ENCODE measurements around the gene WBP2.

WBP2 gene

DNA sequence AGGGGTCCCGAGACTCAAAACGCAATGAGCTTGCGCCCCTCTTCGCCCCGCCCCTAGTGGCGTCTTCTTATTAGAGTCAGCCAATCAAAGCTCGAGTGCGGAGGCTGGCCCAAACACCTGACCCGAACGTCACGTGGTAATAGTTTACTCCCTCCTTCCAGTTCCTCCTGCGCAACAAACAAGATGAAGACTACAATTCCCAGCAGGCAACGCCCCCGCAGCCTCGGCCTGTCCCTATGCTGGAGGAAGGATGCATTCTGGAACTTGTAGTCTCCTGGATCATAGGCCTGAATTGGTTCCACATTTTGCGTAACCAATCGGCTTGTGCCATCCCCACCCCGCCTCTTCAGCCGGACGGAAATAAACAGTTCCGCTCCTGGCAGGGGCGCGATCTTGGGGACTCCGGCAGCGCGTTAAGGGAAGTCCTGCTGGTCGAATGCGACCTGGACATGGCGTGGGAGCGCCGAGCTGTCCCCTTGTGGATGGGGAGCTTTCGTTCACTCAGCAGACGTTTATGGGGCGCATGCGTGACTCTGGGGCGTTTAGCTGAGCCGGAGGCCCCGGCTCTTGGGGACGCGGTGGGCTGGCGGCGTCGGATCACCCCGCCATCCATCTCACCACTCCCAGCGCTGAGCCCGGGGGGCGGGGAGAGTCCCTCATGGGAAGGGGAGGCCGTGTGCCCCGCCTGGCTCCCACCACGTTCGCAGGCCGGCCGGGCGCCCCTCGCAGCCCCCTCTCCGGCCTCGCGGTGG is at the start of gene WBP2:
Gene WBP2, minus strand, starts transcription at position 26 of the 752 bp plus-strand sequence. CDS start 38 bp downstream, outside the sequence.
- peak within 1 kb of the TSS; percentile 96 for H3K4me3 ChIP-seq (ENCODE audit: low read depth, low read length)
- peak; percentile 100 for DNase-seq (ENCODE audit: low read depth)
- TF ChIP-seq, protein P1, sequence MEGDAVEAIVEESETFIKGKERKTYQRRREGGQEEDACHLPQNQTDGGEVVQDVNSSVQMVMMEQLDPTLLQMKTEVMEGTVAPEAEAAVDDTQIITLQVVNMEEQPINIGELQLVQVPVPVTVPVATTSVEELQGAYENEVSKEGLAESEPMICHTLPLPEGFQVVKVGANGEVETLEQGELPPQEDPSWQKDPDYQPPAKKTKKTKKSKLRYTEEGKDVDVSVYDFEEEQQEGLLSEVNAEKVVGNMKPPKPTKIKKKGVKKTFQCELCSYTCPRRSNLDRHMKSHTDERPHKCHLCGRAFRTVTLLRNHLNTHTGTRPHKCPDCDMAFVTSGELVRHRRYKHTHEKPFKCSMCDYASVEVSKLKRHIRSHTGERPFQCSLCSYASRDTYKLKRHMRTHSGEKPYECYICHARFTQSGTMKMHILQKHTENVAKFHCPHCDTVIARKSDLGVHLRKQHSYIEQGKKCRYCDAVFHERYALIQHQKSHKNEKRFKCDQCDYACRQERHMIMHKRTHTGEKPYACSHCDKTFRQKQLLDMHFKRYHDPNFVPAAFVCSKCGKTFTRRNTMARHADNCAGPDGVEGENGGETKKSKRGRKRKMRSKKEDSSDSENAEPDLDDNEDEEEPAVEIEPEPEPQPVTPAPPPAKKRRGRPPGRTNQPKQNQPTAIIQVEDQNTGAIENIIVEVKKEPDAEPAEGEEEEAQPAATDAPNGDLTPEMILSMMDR (IDR thresholded peaks at IDR 0.05; ENCODE audit: insufficient read depth, low read depth, low read length, missing control alignments), result peak; percentile 48

DNA sequence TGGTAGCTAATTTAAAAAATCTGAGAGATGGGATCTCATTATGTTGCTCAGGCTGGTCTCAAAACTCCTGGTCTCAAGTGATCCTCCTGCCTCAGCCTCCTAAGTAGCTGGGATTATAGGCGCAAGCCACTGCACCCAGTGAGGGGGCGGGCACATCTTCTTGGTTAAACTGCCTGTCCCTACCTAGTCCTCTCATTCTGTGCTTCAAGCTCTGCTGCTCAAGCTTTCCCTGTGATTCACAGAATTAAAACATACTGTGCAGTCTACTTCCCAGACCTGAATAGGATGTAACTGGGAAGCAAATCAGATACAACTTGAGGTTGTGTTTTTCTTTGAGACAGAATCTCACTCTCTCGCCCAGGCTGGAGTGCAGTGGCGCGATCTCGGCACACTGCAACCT is 47.3 kb upstream of the WBP2 start:
- no peak overlapping the region for H3K4me3 ChIP-seq (ENCODE audit: low read depth, low read length)
- TF ChIP-seq, protein P1 (IDR thresholded peaks at IDR 0.05; ENCODE audit: insufficient read depth, low read depth, low read length, missing control alignments), result no peak
- DNase-seq (ENCODE audit: low read depth), result no peak

DNA sequence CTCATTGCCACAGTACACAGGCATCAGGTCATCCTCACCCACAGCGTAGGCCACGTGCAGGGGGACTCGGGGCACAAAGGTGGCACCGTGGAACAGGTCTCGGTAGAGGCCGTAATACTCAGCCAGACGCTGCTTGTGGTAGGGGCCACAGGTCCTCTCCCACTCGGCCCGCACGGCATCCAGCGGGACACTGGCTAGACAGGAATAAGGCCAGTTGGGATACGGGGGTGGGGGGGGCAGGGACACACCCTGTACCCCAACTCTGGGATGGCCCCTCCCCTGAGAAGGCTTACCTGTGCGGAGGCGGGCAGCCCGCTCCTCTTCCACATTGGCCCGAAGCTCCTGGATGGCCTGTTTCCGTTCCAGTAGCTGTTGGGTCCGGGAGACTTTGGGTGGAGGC is 46.6 kb upstream of the WBP2 start:
- no peak overlapping the region for H3K4me3 ChIP-seq (ENCODE audit: low read depth, low read length)
- TF ChIP-seq, protein P1 (IDR thresholded peaks at IDR 0.05; ENCODE audit: insufficient read depth, low read depth, low read length, missing control alignments), result no peak
- DNase-seq (ENCODE audit: low read depth), result no peak

DNA sequence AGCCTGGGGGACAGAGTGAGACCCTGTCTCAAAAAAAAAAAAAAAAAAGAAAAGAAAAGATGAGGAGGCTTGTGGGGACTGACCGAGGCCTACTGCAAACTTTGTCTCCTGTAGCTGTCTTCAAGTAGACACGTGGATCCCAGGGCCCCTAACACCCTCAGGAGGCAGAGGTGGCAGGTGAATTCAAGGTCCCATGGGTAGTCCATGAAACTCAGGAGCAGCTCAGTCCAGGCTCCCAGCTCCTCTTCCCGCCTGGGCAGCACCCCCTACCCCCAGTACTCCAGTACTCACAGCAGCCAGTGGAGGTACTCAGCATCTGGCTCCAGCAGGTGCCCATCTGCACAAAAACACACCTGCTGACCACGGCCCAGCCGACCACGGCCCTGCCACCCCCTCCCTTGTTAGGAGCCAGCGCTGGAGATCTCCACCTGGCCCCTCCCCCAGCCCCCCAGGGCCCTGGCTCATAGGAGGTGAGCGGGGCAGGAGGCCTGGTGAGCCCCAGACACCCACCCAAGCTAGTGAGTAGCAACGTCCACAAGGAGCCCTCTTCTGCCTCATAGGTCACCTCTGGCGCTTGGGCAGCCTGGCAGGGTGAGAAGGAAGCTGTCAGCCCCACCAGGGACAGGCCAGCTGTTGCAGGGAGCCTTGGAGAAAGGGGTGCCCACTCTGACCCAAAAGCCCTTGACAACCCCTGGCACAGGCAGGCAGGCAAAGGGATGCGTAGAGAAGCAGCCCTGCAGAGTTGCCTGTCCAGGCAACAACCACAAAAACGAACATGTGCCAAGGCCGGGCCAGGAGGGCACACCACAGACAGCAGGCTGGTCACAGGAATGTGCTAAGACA is 45.8 kb upstream of the WBP2 start:
- TF ChIP-seq, protein P1 (IDR thresholded peaks at IDR 0.05; ENCODE audit: insufficient read depth, low read depth, low read length, missing control alignments), result no peak
- DNase-seq (ENCODE audit: low read depth), result no peak
- no peak overlapping the region for H3K4me3 ChIP-seq (ENCODE audit: low read depth, low read length)

DNA sequence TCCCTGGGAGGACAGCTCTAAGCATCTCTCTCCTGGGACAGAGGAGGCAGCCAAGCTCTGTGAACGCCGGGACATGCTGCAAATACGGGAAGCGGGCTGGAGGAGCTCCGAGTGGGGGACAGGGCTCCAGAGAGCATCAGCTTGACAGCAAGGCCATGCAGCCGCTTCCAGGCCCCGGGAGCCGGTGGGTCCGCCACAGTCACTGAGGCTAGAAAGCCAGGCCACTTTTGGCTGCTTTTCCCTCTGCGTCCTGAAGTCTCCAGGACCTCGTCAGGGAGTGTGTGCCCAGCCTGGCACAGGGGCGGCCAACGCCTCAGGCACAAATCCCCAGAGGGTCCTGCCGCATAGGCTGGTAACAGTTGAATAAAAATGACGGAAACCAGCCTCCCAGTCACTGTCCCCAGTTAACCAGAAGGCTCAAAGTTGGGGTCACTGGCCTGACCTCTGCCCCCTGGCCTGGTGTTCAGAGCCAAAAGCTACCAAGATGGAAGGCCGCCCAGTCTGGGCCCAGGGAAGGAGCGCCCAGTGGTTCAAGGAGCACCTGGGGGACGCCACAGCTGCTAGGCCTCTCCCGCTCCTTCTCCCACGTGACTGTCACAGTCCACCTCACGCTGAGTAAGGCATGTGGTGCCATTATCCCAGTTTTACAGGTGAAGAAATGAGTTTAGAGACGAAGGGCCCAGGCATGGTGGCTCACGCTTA is 44.8 kb upstream of the WBP2 start:
- TF ChIP-seq, protein P1 (IDR thresholded peaks at IDR 0.05; ENCODE audit: insufficient read depth, low read depth, low read length, missing control alignments), result no peak
- DNase-seq (ENCODE audit: low read depth), result no peak
- H3K4me3 ChIP-seq (ENCODE audit: low read depth, low read length), result no peak overlapping the region

- no peak for DNase-seq (ENCODE audit: low read depth)
- no peak overlapping the region for H3K4me3 ChIP-seq (ENCODE audit: low read depth, low read length)
- TF ChIP-seq, protein P1 (IDR thresholded peaks at IDR 0.05; ENCODE audit: insufficient read depth, low read depth, low read length, missing control alignments), result no peak
These were observed 44.2 kb upstream of the WBP2 start for GRCh38 chr17:75899353-75899752.
